HG02852 (cell line): Measurements from ENCODE around the gene AGBL1.

Experiments used
- ATAC-seq: cut with Tn5 transposase; IDR thresholded peaks from one replicate; pipeline ENCODE4 v1.9.1; 2021; ENCODE audit warnings: mild to moderate bottlenecking, moderate library complexity; ENCODE audit not compliant: unreplicated experiment

Gene AGBL1

GRCh38 chr15:86079508-86080266 is at the start of gene AGBL1:
Gene AGBL1 (plus strand): TSS chr15:86079871.
- no peak for ATAC-seq

- ATAC-seq = no peak
Measured at GRCh38 chr15:86034904-86035303, 44.8 kb upstream of the AGBL1 start.

GRCh38 chr15:86036243-86036642 is 43.4 kb upstream of the AGBL1 start:
- no peak for ATAC-seq

- ATAC-seq = no peak
Measured at GRCh38 chr15:86038491-86038890, 41.2 kb upstream of the AGBL1 start.

- ATAC-seq = no peak
Measured at GRCh38 chr15:86040356-86041033, 39.2 kb upstream of the AGBL1 start.

GRCh38 chr15:86041399-86041798 is 38.3 kb upstream of the AGBL1 start:
- ATAC-seq = no peak

- ATAC-seq = no peak
Measured at GRCh38 chr15:86042226-86042625, 37.4 kb upstream of the AGBL1 start.

GRCh38 chr15:86044981-86045380 is 34.7 kb upstream of the AGBL1 start:
- no peak for ATAC-seq

GRCh38 chr15:86054338-86054737 is 25.3 kb upstream of the AGBL1 start:
- ATAC-seq = no peak

- no peak for ATAC-seq
Measured at GRCh38 chr15:86055688-86056087, 24.0 kb upstream of the AGBL1 start.

- no peak for ATAC-seq
Measured at GRCh38 chr15:86059851-86060250, 19.8 kb upstream of the AGBL1 start.

GRCh38 chr15:86060674-86061073 is 19.0 kb upstream of the AGBL1 start:
- no peak for ATAC-seq

GRCh38 chr15:86061581-86061980 is 18.1 kb upstream of the AGBL1 start:
- no peak for ATAC-seq

GRCh38 chr15:86062646-86063243 is 16.9 kb upstream of the AGBL1 start:
- ATAC-seq = no peak

- no peak for ATAC-seq
Measured at GRCh38 chr15:86063356-86064095, 16.1 kb upstream of the AGBL1 start.

GRCh38 chr15:86064326-86064725 is 15.3 kb upstream of the AGBL1 start:
- no peak for ATAC-seq

- no peak for ATAC-seq
Measured at GRCh38 chr15:86066174-86066834, 13.4 kb upstream of the AGBL1 start.

- ATAC-seq = no peak
Measured at GRCh38 chr15:86073281-86073680, 6.4 kb upstream of the AGBL1 start.

- no peak for ATAC-seq
Measured at GRCh38 chr15:86076468-86076867, 3.2 kb upstream of the AGBL1 start.

GRCh38 chr15:86077070-86077469 is 2.6 kb upstream of the AGBL1 start:
- no peak for ATAC-seq

GRCh38 chr15:86080302-86080701 is 631 bp downstream of the AGBL1 start:
- ATAC-seq = no peak
